GM12878 (cell line): Measurements from ENCODE around the gene PINK1. TPM values are rescaled to one million over a fixed set of nuclear protein-coding genes. Genes with fewer than 3 reads are reported as not detected.

Source experiments
- ATAC-seq: fragments of 200-7000 bp; cut with Tn5 transposase; 3 replicates; pipeline ENCODE4 v1.9.1; 2020; ENCODE audit warnings: mild to moderate bottlenecking, moderate library complexity
- BruUV-seq: library from RNA; stranded (reverse); fragments of 400-500 nt; replicated peaks from 2 replicates; lab custom pipeline; 2021; lab: Mats Ljungman, UMichigan
- CTCF ChIA-PET: fragments of 300-600 bp; sonication (Branson Sonifier 250); formaldehyde crosslinking; extraction: SDS; loops from one replicate; lab custom pipeline; 2021; ENCODE audit warnings: inconsistent platforms; lab: Yijun Ruan, JAX
- POLR2A ChIA-PET: fragments of 350-600 bp; formaldehyde crosslinking; extraction: SDS; loops from one replicate; lab custom pipeline; 2021; ENCODE audit warnings: inconsistent platforms; lab: Charles Lee
- RAD21 ChIA-PET: fragments of 300-600 bp; sonication (Branson Sonifier 250); formaldehyde crosslinking; loops from one replicate; lab custom pipeline; 2023; ENCODE audit warnings: antibody characterized with exemption; ENCODE audit not compliant: unreplicated experiment; lab: Charles Lee
- SMC1A ChIA-PET: fragments of 300-600 bp; sonication (Branson Sonifier 250); formaldehyde crosslinking; loops from one replicate; lab custom pipeline; 2023; ENCODE audit not compliant: unreplicated experiment, uncharacterized antibody; lab: Charles Lee
- DNase-seq: peaks from one replicate; pipeline ENCODE4 v3.0.0-alpha.2; 2011; ENCODE audit warnings: low read depth, low spot score
- FAIRE-seq: peaks from 3 replicates; lab custom pipeline; 2011; peaks lifted over from hg19 to GRCh38; lab: Jason Lieb, UNC
- H2AFZ ChIP-seq: 2 replicates; pipeline ENCODE4 v1.6.0; 2011; ENCODE audit warnings: low read depth, low read length, control low read depth; ENCODE audit not compliant: control insufficient read depth
- H3K27ac ChIP-seq: 2 replicates; pipeline ENCODE4 v1.5.1; 2011; ENCODE audit warnings: control low read depth; ENCODE audit not compliant: control insufficient read depth, insufficient read depth
- H3K27me3 ChIP-seq, 2 experiments: replicated peaks in 1 of 2; 2 replicates each; pipeline versions ENCODE4 v1.6.0 to v1.6.1; 2011; ENCODE audit warnings: low read length in 1 of 2; ENCODE audit not compliant: control insufficient read depth in 2 of 2, insufficient read depth in 2 of 2
- H3K36me3 ChIP-seq, 2 experiments: 2 replicates each; pipeline ENCODE4 v1.5.1; 2011; ENCODE audit warnings: low read length in 1 of 2; ENCODE audit not compliant: control insufficient read depth in 2 of 2, insufficient read depth in 2 of 2
- H3K4me1 ChIP-seq: 2 replicates; pipeline ENCODE4 v1.6.1; 2011; ENCODE audit warnings: mild to moderate bottlenecking, low read length, moderate library complexity, mixed read lengths; ENCODE audit not compliant: control insufficient read depth, insufficient read depth
- H3K4me2 ChIP-seq: 2 replicates; pipeline ENCODE4 v1.6.0; 2011; ENCODE audit warnings: control low read depth; ENCODE audit not compliant: control insufficient read depth, insufficient read depth
- H3K4me3 ChIP-seq: fragments of 200-600 bp; sonication (generic); 2 replicates; pipeline ENCODE4 v1.5.1; 2016
- H3K79me2 ChIP-seq: 2 replicates; pipeline ENCODE4 v1.6.0; 2011; ENCODE audit warnings: low read length; ENCODE audit not compliant: control insufficient read depth, insufficient read depth
- H3K9ac ChIP-seq: 2 replicates; pipeline ENCODE4 v1.8.0; 2011; ENCODE audit warnings: low read length, control low read depth, mixed read lengths; ENCODE audit not compliant: control insufficient read depth, insufficient read depth
- H3K9me3 ChIP-seq: replicated peaks from 3 replicates; pipeline ENCODE4 v1.5.1; 2011; ENCODE audit warnings: mild to moderate bottlenecking, low read length; ENCODE audit not compliant: control insufficient read depth, insufficient read depth
- H4K20me1 ChIP-seq: 2 replicates; pipeline ENCODE4 v1.6.0; 2011; ENCODE audit not compliant: control insufficient read depth, insufficient read depth
- BACH1 ChIP-seq: fragments of 450-650 bp; IDR thresholded peaks from 2 replicates; pipeline ENCODE4 v1.6.1; 2017; ENCODE audit warnings: mild to moderate bottlenecking, borderline replicate concordance
- HCFC1 ChIP-seq: fragments of 150-350 bp; IDR thresholded peaks from 2 replicates; pipeline ENCODE4 v1.6.1; 2014; ENCODE audit warnings: low read length
- IKZF1 ChIP-seq: fragments of 450-650 bp; conservative IDR thresholded peaks from 2 replicates; pipeline ENCODE4 v1.6.1; 2017; ENCODE audit warnings: antibody characterized with exemption, mild to moderate bottlenecking
- MEF2A ChIP-seq: IDR thresholded peaks from 2 replicates; pipeline ENCODE4 v1.6.1; 2011; ENCODE audit warnings: low read depth, mild to moderate bottlenecking, low read length, moderate library complexity; ENCODE audit not compliant: insufficient read depth
- PBX3 ChIP-seq: IDR thresholded peaks from 2 replicates; pipeline ENCODE4 v1.6.1; 2011; ENCODE audit warnings: mild to moderate bottlenecking, low read depth, low read length, moderate library complexity; ENCODE audit not compliant: insufficient replicate concordance
- RAD51 ChIP-seq: fragments of 450-650 bp; IDR thresholded peaks from 2 replicates; pipeline ENCODE4 v1.6.1; 2016; ENCODE audit warnings: moderate library complexity, mild to moderate bottlenecking, inconsistent platforms
- SIX5 ChIP-seq: IDR thresholded peaks from 2 replicates; pipeline ENCODE4 v1.6.1; 2011; ENCODE audit warnings: mild to moderate bottlenecking, low read depth, low read length, moderate library complexity; ENCODE audit not compliant: severe bottlenecking
- SMAD1 ChIP-seq: fragments of 450-650 bp; IDR thresholded peaks from 2 replicates; pipeline ENCODE4 v1.6.1; 2018; ENCODE audit warnings: mild to moderate bottlenecking, low read depth; ENCODE audit not compliant: partially characterized antibody
- STAT1 ChIP-seq: fragments of 450-650 bp; conservative IDR thresholded peaks from 2 replicates; pipeline ENCODE4 v1.6.1; 2014; ENCODE audit warnings: antibody characterized with exemption, mild to moderate bottlenecking
- ZNF622 ChIP-seq: fragments of 450-650 bp; IDR thresholded peaks from 2 replicates; pipeline ENCODE4 v1.6.1; 2017; ENCODE audit warnings: mild to moderate bottlenecking, inconsistent platforms
- WGBS: methylation state at CpG from one replicate; pipeline ENCODE4 v1.1.6; 2016; ENCODE audit warnings: low lambda C conversion rate; ENCODE audit not compliant: insufficient replicate concordance, insufficient coverage; ENCODE audit errors: missing lambda C conversion rate; 5-methylcytosine and 5-hydroxymethylcytosine counted together
- in situ Hi-C: fragments of 300-500 bp; cut with MboI; formaldehyde crosslinking; loops from 9 replicates; pipeline ENCODE4 v1.14.3; 2018; ENCODE audit warnings: mixed read lengths
- intact Hi-C: fragments of 100-400 bp; cut with micrococcal nuclease; formaldehyde crosslinking; loops from one replicate; pipeline ENCODE4 v1.14.2; 2022; ENCODE audit not compliant: unreplicated experiment
- polyA plus RNA-seq, 11 experiments: library from polyadenylated mRNA; depleted of rRNA in 4 of 11; unstranded in 6 of 11; stranded (reverse) in 5 of 11; fragments of >200 nt; fragmentation: Nextera tagmentation in 4 of 11; fragmentation: Illumina TruSeq in 1 of 11; extraction: Ambion mirVana in 4 of 11; extraction: Trizol in 1 of 11; gene quantifications; 1 replicate in 1 of 11; 2 replicates in 10 of 11; pipeline versions ENCODE4 v1.2.1 to v1.2.3, GENCODE V29; 2011 to 2016; ENCODE audit warnings: inconsistent platforms in 2 of 11, missing spikeins in 2 of 11, low read depth in 1 of 11
- total RNA-seq, 4 experiments: library from RNA; depleted of rRNA in 3 of 4; stranded (reverse); fragments of >200 nt in 3 of 4; fragmentation: Illumina TruSeq in 1 of 4; extraction: Trizol in 1 of 4; gene quantifications; 2 replicates each; pipeline versions ENCODE4 v1.2.1 to v1.2.3, GENCODE V29; 2013 to 2021

PINK1 gene
- total and polyA plus RNA-seq, 10 of the 15 experiments (the other 5 are each of a cell fraction or from before 2014, with no cell fraction given), result 0.42 to 4.4 (median 1.9) TPM; not detected in 1

- WGBS, result 26% methylated on average over 4 of the region's 4 CpGs
Observed at GRCh38 chr1:20618550-20618949, 14.7 kb upstream of the PINK1 start.

GRCh38 chr1:20619999-20620398 lies 13.3 kb upstream of the PINK1 start:
- H3K36me3 ChIP-seq, result no peaks in the 10 kb centered on the region
- no peaks in the 10 kb centered on the region for H3K9me3 ChIP-seq
- no peak for ATAC-seq
- intact Hi-C loops, result no loop called here
- TF ChIP-seq BACH1 (no peak), SIX5 (no peak)
- TF ChIP-seq, all 136 proteins: peak for 0
- Histone ChIP-seq H4K20me1 (no peaks in the 10 kb centered on the region), H3K27ac (no peak overlapping the region), H3K79me2 (no peaks in the 10 kb centered on the region), H2AFZ (no peak overlapping the region), H3K4me1 (no peaks in the 10 kb centered on the region), H3K4me3 (no peak overlapping the region), H3K4me2 (no peak overlapping the region), H3K27me3 (no peaks in the 10 kb centered on the region; a peak in 1 of 4 replicates), H3K9ac (no peak overlapping the region)
- RAD21 ChIA-PET, result no interaction called here
- SMC1A ChIA-PET, result no interaction called here
- BruUV-seq, result no TSS peak
- 0% methylated on average over 1 of the region's 1 CpG for WGBS
- no peak for DNase-seq
- CTCF ChIA-PET, result no interaction called here
- in situ Hi-C loops, result no loop called here
- no peak for FAIRE-seq
- POLR2A ChIA-PET, result no interaction called here

More at GRCh38 chr1:20618550-20618949, 14.7 kb upstream of the PINK1 start:
- RAD21 ChIA-PET, result no interaction called here
- TF ChIP-seq ZNF622 (no peak), RAD51 (no peak), STAT1 (no peak), SMAD1 (no peak), MEF2A (no peak), HCFC1 (no peak), IKZF1 (no peak), PBX3 (no peak)
- SMC1A ChIA-PET, result no interaction called here
- intact Hi-C loops (no loop called here), in situ Hi-C loops (no loop called here)
- no peak for ATAC-seq
- Histone ChIP-seq H2AFZ (no peak overlapping the region), H3K27me3 (no peaks in the 10 kb centered on the region; a peak in 1 of 4 replicates), H3K27ac (no peak overlapping the region), H3K4me3 (no peak overlapping the region), H3K36me3 (no peaks in the 10 kb centered on the region), H3K4me2 (no peak overlapping the region), H3K9ac (no peak overlapping the region), H3K4me1 (no peaks in the 10 kb centered on the region), H4K20me1 (no peaks in the 10 kb centered on the region), H3K79me2 (no peaks in the 10 kb centered on the region), H3K9me3 (no peaks in the 10 kb centered on the region)
- CTCF ChIA-PET, result no interaction called here
- FAIRE-seq, result no peak
- BruUV-seq, result no TSS peak
- POLR2A ChIA-PET, result no interaction called here
- DNase-seq, result no peak
